Natural killer cell (primary cell): Measurements from ENCODE around the gene DENND5A. TPM values are rescaled to one million over a fixed set of nuclear protein-coding genes. Genes with fewer than 3 reads are reported as not detected.

Source experiments
- ATAC-seq, 3 donors: fragments of 150-1000 bp in 2 of 3; fragments of 200-7000 bp in 1 of 3; cut with Tn5 transposase; 1 replicate in 1 of 3; 2 replicates in 2 of 3; pipeline ENCODE4 v1.10.0; 2021; ENCODE audit warnings: mild to moderate bottlenecking in 2 of 3, moderate library complexity in 2 of 3
- DNase-seq, 2 donors: peaks; one replicate each; pipeline versions ENCODE4 v3.0.0 to v3.0.0-alpha.2; 2013 to 2021; ENCODE audit warnings: mixed read lengths in 1 of 2
- H3K27ac ChIP-seq: one replicate; pipeline ENCODE4 v1.5.1; 2013; ENCODE audit warnings: mild to moderate bottlenecking, low read length
- H3K27me3 ChIP-seq: one replicate; pipeline ENCODE4 v1.6.1; 2013; ENCODE audit warnings: low read length; ENCODE audit not compliant: control insufficient read depth, insufficient read depth
- H3K36me3 ChIP-seq: one replicate; pipeline ENCODE4 v1.6.1; 2013; ENCODE audit warnings: low read length; ENCODE audit not compliant: control insufficient read depth, insufficient read depth
- H3K4me1 ChIP-seq: one replicate; pipeline ENCODE4 v1.6.1; 2013; ENCODE audit warnings: low read length; ENCODE audit not compliant: control insufficient read depth, insufficient read depth
- H3K4me3 ChIP-seq: one replicate; pipeline ENCODE4 v1.5.1; 2013; ENCODE audit warnings: low read length
- H3K9me3 ChIP-seq: one replicate; pipeline ENCODE4 v1.6.1; 2013; ENCODE audit warnings: low read length; ENCODE audit not compliant: control insufficient read depth, insufficient read depth
- H3K27ac Mint-ChIP-seq, 2 donors: one replicate each; pipeline ENCODE4 v1.8.0; 2022; ENCODE audit warnings: mild to moderate bottlenecking in 2 of 2, mixed read lengths in 2 of 2, moderate library complexity in 1 of 2
- H3K27me3 Mint-ChIP-seq, 2 donors: one replicate each; pipeline ENCODE4 v1.8.0; 2022; ENCODE audit warnings: low read depth in 2 of 2, mixed read lengths in 2 of 2
- H3K36me3 Mint-ChIP-seq: one replicate; pipeline ENCODE4 v1.8.0; 2022; ENCODE audit warnings: mixed read lengths
- H3K4me1 Mint-ChIP-seq, 2 donors: one replicate each; pipeline ENCODE4 v1.8.0; 2022; ENCODE audit warnings: mixed read lengths in 2 of 2
- H3K4me3 Mint-ChIP-seq: one replicate; pipeline ENCODE4 v1.8.0; 2022; ENCODE audit warnings: mild to moderate bottlenecking, moderate library complexity, mixed read lengths
- H3K9me3 Mint-ChIP-seq, 2 donors: one replicate each; pipeline ENCODE4 v1.8.0; 2022; ENCODE audit warnings: mixed read lengths in 2 of 2
- WGBS: methylation state at CpG from one replicate; pipeline ENCODE4 v1.1.7; 2013; ENCODE audit warnings: missing lambda C conversion rate; ENCODE audit not compliant: insufficient coverage; 5-methylcytosine and 5-hydroxymethylcytosine counted together
- intact Hi-C: fragments of 100-400 bp; cut with micrococcal nuclease; formaldehyde crosslinking; loops from one replicate; pipeline ENCODE4 v1.14.2; 2022
- total RNA-seq, 4 donors: library from RNA; stranded (reverse); fragments of 120-200 nt in 1 of 4; gene quantifications; one replicate each; pipeline versions ENCODE4 v1.2.3 to v1.2.4, GENCODE V29; 2013 to 2022
- TF ChIP-seq, protein P1 (sequence below): fragments of 200-600 bp; IDR thresholded peaks from one replicate; pipeline ENCODE4 v1.8.0; 2022; ENCODE audit warnings: antibody characterized with exemption

Gene DENND5A
- total RNA-seq, 3 donors from 2014 or later (not counting 1 experiment from before 2014, with no cell fraction given) = 23.8 to 42.5 (median 38.7) TPM

DNA sequence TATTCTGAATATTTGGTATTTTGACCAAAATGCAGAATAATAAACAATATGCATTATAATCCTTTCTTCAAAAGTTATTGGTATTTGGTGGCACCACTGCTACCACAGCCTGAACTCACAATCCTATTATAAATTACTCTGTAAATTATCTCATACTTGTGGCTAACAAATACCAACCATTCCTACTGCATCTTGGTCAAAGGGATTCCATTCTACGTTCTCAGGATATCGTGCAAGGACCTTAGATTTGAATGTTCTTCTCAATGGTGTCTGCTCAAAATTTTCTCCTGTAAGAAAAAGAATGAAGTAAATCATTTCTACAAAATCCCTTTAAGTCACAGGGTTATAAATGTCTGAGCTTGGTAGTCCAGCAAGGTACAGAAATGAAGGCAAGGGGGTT is 58.7 kb downstream of the DENND5A start:
- no peak for DNase-seq
- H3K36me3 ChIP-seq = peaks cover 6% of the 10 kb centered on the region
- Mint-ChIP-seq H3K27me3 (no peaks in the 10 kb centered on the region), H3K9me3 (no peaks in the 10 kb centered on the region), H3K27ac (no peak overlapping the region), H3K4me1 (peaks cover 6 to 10% of the 10 kb centered on the region in 2 donors), H3K36me3 (no peaks in the 10 kb centered on the region), H3K4me3 (no peak overlapping the region)
- TF ChIP-seq, protein P1, sequence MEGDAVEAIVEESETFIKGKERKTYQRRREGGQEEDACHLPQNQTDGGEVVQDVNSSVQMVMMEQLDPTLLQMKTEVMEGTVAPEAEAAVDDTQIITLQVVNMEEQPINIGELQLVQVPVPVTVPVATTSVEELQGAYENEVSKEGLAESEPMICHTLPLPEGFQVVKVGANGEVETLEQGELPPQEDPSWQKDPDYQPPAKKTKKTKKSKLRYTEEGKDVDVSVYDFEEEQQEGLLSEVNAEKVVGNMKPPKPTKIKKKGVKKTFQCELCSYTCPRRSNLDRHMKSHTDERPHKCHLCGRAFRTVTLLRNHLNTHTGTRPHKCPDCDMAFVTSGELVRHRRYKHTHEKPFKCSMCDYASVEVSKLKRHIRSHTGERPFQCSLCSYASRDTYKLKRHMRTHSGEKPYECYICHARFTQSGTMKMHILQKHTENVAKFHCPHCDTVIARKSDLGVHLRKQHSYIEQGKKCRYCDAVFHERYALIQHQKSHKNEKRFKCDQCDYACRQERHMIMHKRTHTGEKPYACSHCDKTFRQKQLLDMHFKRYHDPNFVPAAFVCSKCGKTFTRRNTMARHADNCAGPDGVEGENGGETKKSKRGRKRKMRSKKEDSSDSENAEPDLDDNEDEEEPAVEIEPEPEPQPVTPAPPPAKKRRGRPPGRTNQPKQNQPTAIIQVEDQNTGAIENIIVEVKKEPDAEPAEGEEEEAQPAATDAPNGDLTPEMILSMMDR = no peak
- no peak overlapping the region for H3K27ac ChIP-seq
- intact Hi-C loops = no loop called here
- 94% methylated on average over 2 of the region's 2 CpGs for WGBS
- H3K9me3 ChIP-seq = no peaks in the 10 kb centered on the region
- H3K4me3 ChIP-seq = no peak overlapping the region
- ATAC-seq = no peak
- no peaks in the 10 kb centered on the region for H3K27me3 ChIP-seq
- no peaks in the 10 kb centered on the region for H3K4me1 ChIP-seq

DNA sequence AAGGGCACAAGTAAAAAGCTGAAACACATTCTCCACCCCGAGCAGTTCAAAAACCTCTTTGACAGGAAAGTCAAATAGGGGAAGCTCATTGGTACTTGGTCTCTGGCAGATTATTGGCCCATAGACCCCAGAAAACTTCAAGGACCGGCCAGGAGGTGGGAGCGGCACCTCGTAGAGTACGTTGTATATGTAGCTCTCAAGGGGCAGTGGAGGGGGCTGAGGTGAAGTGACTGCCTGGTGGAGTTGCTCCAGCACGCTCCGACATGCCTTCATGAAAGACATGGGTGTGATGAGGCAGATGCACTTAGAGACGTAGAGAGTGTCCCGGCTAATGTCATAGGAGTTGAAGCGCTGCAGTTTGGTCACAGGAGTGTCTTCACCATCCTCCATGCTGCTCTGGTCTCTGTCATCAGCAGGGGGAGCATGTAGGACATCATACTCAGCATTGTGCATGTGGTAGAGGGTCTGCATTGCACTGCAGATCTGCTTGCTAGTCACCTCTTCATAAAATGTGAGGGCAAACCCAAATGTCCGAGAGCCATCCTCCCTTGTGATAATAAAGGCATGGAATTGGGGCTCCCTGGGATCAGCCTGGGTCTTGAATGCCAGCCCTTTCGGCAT is 61.3 kb downstream of the DENND5A start:
- intact Hi-C loops = no loop called here

DNA sequence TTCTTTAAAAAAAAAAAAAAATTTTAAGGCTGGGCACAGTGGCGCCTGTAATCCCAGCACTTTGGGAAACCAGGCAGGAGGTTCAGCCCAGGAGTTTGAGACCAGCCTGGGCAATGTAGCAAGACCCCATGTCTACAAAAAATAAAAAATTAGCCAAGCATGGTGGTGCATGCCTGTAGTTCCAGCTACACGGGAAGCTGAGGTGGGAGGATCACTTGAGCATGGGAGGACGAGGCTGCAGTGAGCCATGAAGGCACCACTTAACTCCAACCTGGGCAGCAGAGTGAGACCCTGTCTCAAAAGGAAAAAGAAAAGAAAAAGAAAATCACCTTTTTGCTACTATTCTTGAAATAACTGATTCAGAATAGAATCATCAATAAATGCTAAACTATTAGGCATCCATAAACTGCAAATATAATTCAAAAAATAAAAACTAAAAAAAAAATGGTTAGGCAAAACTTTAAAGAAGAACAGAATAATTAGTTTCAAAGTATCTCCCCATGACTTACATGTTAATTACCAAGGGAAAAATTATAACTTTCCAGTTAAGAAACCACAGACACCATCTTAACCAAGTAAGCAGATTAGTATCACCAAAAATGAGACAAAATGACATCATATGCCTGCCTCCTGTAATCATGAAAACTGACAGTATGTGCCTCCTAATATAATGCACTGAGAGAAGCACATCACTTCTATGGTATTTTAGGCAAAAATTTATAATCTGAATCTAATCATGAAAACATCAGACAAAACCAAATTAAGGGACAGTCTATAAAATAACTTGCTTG is 63.6 kb downstream of the DENND5A start:
- H3K9me3 Mint-ChIP-seq = no peaks in the 10 kb centered on the region
- Histone ChIP-seq H3K27ac (no peak overlapping the region), H3K9me3 (no peaks in the 10 kb centered on the region), H3K4me3 (no peak overlapping the region), H3K4me1 (no peaks in the 10 kb centered on the region), H3K36me3 (peaks cover 6% of the 10 kb centered on the region), H3K27me3 (no peaks in the 10 kb centered on the region)
- TF ChIP-seq, protein P1 = no peak
- intact Hi-C loops = no loop called here
- no peaks in the 10 kb centered on the region for H3K4me1 Mint-ChIP-seq
- no peak overlapping the region for H3K27ac Mint-ChIP-seq
- ATAC-seq = no peak
- 77% methylated on average over 3 of the region's 3 CpGs for WGBS
- DNase-seq = no peak
- H3K4me3 Mint-ChIP-seq = no peak overlapping the region
- H3K36me3 Mint-ChIP-seq = no peaks in the 10 kb centered on the region
- no peaks in the 10 kb centered on the region for H3K27me3 Mint-ChIP-seq

More for the DNA sequence above, 61.3 kb downstream of the DENND5A start:
- Histone ChIP-seq H3K27me3 (no peaks in the 10 kb centered on the region), H3K27ac (no peak overlapping the region), H3K4me1 (no peaks in the 10 kb centered on the region), H3K36me3 (peaks cover 6% of the 10 kb centered on the region), H3K4me3 (no peak overlapping the region), H3K9me3 (no peaks in the 10 kb centered on the region)
- no peaks in the 10 kb centered on the region for H3K27me3 Mint-ChIP-seq
- no peak overlapping the region for H3K4me3 Mint-ChIP-seq
- ATAC-seq = no peak
- H3K36me3 Mint-ChIP-seq = no peaks in the 10 kb centered on the region
- 92% methylated on average over 12 of the region's 12 CpGs for WGBS
- no peak overlapping the region for H3K27ac Mint-ChIP-seq
- TF ChIP-seq, protein P1 = no peak
- H3K4me1 Mint-ChIP-seq = peaks cover under 1 to 4% of the 10 kb centered on the region in 2 donors
- no peaks in the 10 kb centered on the region for H3K9me3 Mint-ChIP-seq
- peak in 1 of 2 donors; percentile 58 for DNase-seq
